SK-N-SH treated with all-trans-retinoic acid at 6 μM for 48 hours (cell line): ENCODE measurements around the gene VEGFC.

ENCODE experiments used
- ISL1 ChIP-seq: fragments of 250-450 bp; sonication (Bioruptor Pico); IDR thresholded peaks from 2 replicates; pipeline ENCODE4 v2.1.2; 2022; ENCODE audit warnings: mild to moderate bottlenecking, moderate library complexity
- TF ChIP-seq, protein P1 (sequence below): fragments of 250-450 bp; sonication (Bioruptor Pico); IDR thresholded peaks from 2 replicates; pipeline ENCODE4 v1.5.1; 2021; ENCODE audit warnings: mild to moderate bottlenecking, moderate library complexity
- TF ChIP-seq, protein P2 (sequence below): fragments of 250-450 bp; sonication (Bioruptor Pico); IDR thresholded peaks from 2 replicates; pipeline ENCODE4 v1.8.0; 2020; ENCODE audit warnings: mild to moderate bottlenecking, moderate library complexity, borderline replicate concordance
- TF ChIP-seq, protein P3 (sequence below): fragments of 250-450 bp; sonication (Bioruptor Pico); IDR thresholded peaks from 2 replicates; pipeline ENCODE4 v1.5.0; 2020; ENCODE audit warnings: mild to moderate bottlenecking, moderate library complexity

DNA sequence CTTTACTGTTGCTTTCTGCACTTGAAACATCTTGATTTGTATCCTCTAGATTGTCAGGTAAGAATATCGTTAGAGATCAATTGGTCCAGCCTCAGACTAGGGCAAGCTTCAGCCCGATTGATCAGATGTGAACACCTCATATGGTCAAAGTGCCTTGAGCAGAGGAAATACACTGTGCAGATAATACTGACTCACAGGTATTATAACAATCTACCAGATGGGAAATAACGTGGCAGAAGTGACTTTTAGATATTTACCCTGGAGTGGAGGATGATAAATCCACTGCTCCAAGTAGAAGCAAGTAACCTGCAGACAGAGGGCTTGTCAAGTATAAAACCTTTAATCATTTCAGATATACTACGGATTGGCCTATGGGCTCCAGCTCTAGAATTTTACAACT, 17.9 kb downstream of the VEGFC start:
- no peak for TF ChIP-seq ISL1
- TF ChIP-seq, protein P1, sequence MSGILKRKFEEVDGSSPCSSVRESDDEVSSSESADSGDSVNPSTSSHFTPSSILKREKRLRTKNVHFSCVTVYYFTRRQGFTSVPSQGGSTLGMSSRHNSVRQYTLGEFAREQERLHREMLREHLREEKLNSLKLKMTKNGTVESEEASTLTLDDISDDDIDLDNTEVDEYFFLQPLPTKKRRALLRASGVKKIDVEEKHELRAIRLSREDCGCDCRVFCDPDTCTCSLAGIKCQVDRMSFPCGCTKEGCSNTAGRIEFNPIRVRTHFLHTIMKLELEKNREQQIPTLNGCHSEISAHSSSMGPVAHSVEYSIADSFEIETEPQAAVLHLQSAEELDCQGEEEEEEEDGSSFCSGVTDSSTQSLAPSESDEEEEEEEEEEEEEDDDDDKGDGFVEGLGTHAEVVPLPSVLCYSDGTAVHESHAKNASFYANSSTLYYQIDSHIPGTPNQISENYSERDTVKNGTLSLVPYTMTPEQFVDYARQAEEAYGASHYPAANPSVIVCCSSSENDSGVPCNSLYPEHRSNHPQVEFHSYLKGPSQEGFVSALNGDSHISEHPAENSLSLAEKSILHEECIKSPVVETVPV (CRISPR knock-in tag): no peak
- TF ChIP-seq, protein P2, sequence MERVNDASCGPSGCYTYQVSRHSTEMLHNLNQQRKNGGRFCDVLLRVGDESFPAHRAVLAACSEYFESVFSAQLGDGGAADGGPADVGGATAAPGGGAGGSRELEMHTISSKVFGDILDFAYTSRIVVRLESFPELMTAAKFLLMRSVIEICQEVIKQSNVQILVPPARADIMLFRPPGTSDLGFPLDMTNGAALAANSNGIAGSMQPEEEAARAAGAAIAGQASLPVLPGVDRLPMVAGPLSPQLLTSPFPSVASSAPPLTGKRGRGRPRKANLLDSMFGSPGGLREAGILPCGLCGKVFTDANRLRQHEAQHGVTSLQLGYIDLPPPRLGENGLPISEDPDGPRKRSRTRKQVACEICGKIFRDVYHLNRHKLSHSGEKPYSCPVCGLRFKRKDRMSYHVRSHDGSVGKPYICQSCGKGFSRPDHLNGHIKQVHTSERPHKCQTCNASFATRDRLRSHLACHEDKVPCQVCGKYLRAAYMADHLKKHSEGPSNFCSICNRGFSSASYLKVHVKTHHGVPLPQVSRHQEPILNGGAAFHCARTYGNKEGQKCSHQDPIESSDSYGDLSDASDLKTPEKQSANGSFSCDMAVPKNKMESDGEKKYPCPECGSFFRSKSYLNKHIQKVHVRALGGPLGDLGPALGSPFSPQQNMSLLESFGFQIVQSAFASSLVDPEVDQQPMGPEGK (CRISPR knock-in tag): no peak
- TF ChIP-seq, protein P3, sequence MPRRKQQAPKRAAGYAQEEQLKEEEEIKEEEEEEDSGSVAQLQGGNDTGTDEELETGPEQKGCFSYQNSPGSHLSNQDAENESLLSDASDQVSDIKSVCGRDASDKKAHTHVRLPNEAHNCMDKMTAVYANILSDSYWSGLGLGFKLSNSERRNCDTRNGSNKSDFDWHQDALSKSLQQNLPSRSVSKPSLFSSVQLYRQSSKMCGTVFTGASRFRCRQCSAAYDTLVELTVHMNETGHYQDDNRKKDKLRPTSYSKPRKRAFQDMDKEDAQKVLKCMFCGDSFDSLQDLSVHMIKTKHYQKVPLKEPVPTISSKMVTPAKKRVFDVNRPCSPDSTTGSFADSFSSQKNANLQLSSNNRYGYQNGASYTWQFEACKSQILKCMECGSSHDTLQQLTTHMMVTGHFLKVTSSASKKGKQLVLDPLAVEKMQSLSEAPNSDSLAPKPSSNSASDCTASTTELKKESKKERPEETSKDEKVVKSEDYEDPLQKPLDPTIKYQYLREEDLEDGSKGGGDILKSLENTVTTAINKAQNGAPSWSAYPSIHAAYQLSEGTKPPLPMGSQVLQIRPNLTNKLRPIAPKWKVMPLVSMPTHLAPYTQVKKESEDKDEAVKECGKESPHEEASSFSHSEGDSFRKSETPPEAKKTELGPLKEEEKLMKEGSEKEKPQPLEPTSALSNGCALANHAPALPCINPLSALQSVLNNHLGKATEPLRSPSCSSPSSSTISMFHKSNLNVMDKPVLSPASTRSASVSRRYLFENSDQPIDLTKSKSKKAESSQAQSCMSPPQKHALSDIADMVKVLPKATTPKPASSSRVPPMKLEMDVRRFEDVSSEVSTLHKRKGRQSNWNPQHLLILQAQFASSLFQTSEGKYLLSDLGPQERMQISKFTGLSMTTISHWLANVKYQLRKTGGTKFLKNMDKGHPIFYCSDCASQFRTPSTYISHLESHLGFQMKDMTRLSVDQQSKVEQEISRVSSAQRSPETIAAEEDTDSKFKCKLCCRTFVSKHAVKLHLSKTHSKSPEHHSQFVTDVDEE (CRISPR knock-in tag): no peak
